HCT116 (cell line): ENCODE data around the gene TCL1B.

Source experiments
- CTCF ChIP-seq, 3 experiments: fragments of 200-600 bp in 1 of 3; sonication (generic) in 1 of 3; IDR thresholded peaks in 2 of 3; conservative IDR thresholded peaks in 1 of 3; 2 replicates each; pipeline ENCODE4 v1.5.1; 2012 to 2017; ENCODE audit warnings: low read depth in 2 of 3, low read length in 2 of 3, antibody characterized with exemption in 1 of 3, borderline replicate concordance in 1 of 3, control low read depth in 1 of 3, mild to moderate bottlenecking in 1 of 3, mixed read lengths in 1 of 3, mixed run types in 1 of 3, moderate library complexity in 1 of 3; ENCODE audit not compliant: insufficient read depth in 1 of 3
- EGR1 ChIP-seq: IDR thresholded peaks from 2 replicates; pipeline ENCODE4 v1.6.1; 2012; ENCODE audit warnings: low read depth
- EZH2 ChIP-seq: fragments of 200-600 bp; sonication (generic); IDR thresholded peaks from 2 replicates; pipeline ENCODE4 v1.6.1; 2017; ENCODE audit warnings: antibody characterized with exemption, mixed run types
- EZH2phosphoT487 ChIP-seq: fragments of 200-600 bp; IDR thresholded peaks from 2 replicates; pipeline ENCODE4 v1.6.1; 2018; ENCODE audit warnings: antibody characterized with exemption, borderline replicate concordance
- POLR2A ChIP-seq: IDR thresholded peaks from 2 replicates; pipeline ENCODE4 v1.7.0; 2011; ENCODE audit warnings: borderline replicate concordance; ENCODE audit not compliant: insufficient read depth, insufficient read length; ENCODE audit errors: extremely low read depth
- POLR2AphosphoS5 ChIP-seq: IDR thresholded peaks from 2 replicates; pipeline ENCODE4 v1.6.1; 2011; ENCODE audit warnings: mild to moderate bottlenecking, low read depth, low read length, moderate library complexity
- SIN3A ChIP-seq: IDR thresholded peaks from 2 replicates; pipeline ENCODE4 v1.6.1; 2012; ENCODE audit warnings: low read depth
- SP1 ChIP-seq: IDR thresholded peaks from 2 replicates; pipeline ENCODE4 v1.6.1; 2012; ENCODE audit warnings: low read depth
- ZNF274 ChIP-seq: fragments of 200-500 bp; sonication (Bioruptor generic); IDR thresholded peaks from 2 replicates; pipeline ENCODE4 v1.6.1; 2014; ENCODE audit warnings: mild to moderate bottlenecking, low read depth, low read length, inconsistent platforms

GRCh38 chr14:95651028-95651427, 35.2 kb upstream of the TCL1B start:
- TF ChIP-seq CTCF (IDR thresholded peaks at IDR 0.05 in 2 of 3, conservative IDR thresholded peaks at IDR 0.05 in 1 of 3; ENCODE audit: borderline replicate concordance in 1 of 3, insufficient read depth in 1 of 3, low read depth in 2 of 3, low read length in 2 of 3), result no peak
- TF ChIP-seq ZNF274, result no peak
- TF ChIP-seq SP1, result no peak
- TF ChIP-seq EZH2phosphoT487, result no peak
- TF ChIP-seq POLR2AphosphoS5, result no peak
- no peak for TF ChIP-seq EZH2
- no peak for TF ChIP-seq EGR1
- TF ChIP-seq POLR2A, result no peak
- no peak for TF ChIP-seq SIN3A
